Glutamatergic neuron (in vitro differentiated cells): Measurements from ENCODE around the gene TH. TPM values are rescaled to one million over a fixed set of nuclear protein-coding genes. Genes with fewer than 3 reads are reported as not detected.

Experiments used
- DNase-seq: peaks from one replicate; pipeline ENCODE4 v3.0.0; 2022
- H3K27ac Mint-ChIP-seq: one replicate; pipeline ENCODE4 v1.8.0; 2020; ENCODE audit warnings: mild to moderate bottlenecking, mixed read lengths, inconsistent platforms; ENCODE audit not compliant: unreplicated experiment
- H3K27me3 Mint-ChIP-seq: one replicate; pipeline ENCODE4 v1.8.0; 2020; ENCODE audit warnings: mild to moderate bottlenecking, moderate library complexity, mixed read lengths, inconsistent platforms; ENCODE audit not compliant: unreplicated experiment
- H3K36me3 Mint-ChIP-seq: one replicate; pipeline ENCODE4 v1.8.0; 2020; ENCODE audit warnings: mild to moderate bottlenecking, mixed read lengths, inconsistent platforms; ENCODE audit not compliant: unreplicated experiment
- H3K4me1 Mint-ChIP-seq: one replicate; pipeline ENCODE4 v1.8.0; 2020; ENCODE audit warnings: mild to moderate bottlenecking, low read depth, mixed read lengths, inconsistent platforms; ENCODE audit not compliant: unreplicated experiment
- H3K4me3 Mint-ChIP-seq: one replicate; pipeline ENCODE4 v1.8.0; 2020; ENCODE audit warnings: mild to moderate bottlenecking, mixed read lengths, inconsistent platforms; ENCODE audit not compliant: unreplicated experiment
- H3K9me3 Mint-ChIP-seq: one replicate; pipeline ENCODE4 v1.8.0; 2020; ENCODE audit warnings: mild to moderate bottlenecking, moderate library complexity, mixed read lengths, inconsistent platforms; ENCODE audit not compliant: unreplicated experiment
- total RNA-seq: library from RNA; stranded (reverse); fragmentation: NEBNext Ultra II Directional; extraction: Animal tissue kit (Norgen Biotek cat#: 25700); gene quantifications from one replicate; pipeline ENCODE4 v1.2.1, GENCODE V29; 2021; ENCODE audit not compliant: unreplicated experiment
- TF ChIP-seq, protein P1 (sequence below): fragments of 200-600 bp; sonication (generic); IDR thresholded peaks from one replicate; pipeline ENCODE4 v1.5.0; 2021; ENCODE audit not compliant: partially characterized antibody, unreplicated experiment

TH gene
- total RNA-seq, 1 donor from 2014 or later: not detected

DNA sequence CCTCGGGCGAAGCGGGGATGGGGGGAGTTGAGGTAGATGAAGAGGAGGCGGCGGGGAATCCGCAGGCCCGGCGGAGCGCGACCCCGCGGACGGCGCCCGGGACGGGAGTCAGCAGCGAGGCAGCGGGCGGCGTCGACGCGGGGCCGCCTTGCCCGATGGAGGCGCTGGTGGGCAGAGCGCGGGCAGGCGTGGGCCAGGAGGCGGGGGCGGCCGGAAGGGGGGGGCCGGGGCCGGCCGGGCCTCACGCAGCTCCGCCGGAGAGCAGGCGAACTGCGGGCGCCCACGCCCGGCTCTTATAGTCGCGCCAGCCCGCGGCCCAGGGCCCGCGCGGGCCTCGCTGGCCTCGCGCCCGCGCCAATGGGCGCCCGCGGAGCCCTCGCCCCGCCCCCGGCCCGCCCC is 32.5 kb downstream of the TH start, which contains the start of gene IGF2:
IGF2 (minus strand) TSS at position 267 of the 399 bp plus-strand sequence. CDS start 3,866 bp downstream, outside the sequence.
- H3K9me3 Mint-ChIP-seq: peaks cover 6% of the 10 kb centered on the region
- no peak within 1 kb of the TSS for H3K27ac Mint-ChIP-seq
- no peaks in the 10 kb centered on the region for H3K4me1 Mint-ChIP-seq
- TF ChIP-seq, protein P1, sequence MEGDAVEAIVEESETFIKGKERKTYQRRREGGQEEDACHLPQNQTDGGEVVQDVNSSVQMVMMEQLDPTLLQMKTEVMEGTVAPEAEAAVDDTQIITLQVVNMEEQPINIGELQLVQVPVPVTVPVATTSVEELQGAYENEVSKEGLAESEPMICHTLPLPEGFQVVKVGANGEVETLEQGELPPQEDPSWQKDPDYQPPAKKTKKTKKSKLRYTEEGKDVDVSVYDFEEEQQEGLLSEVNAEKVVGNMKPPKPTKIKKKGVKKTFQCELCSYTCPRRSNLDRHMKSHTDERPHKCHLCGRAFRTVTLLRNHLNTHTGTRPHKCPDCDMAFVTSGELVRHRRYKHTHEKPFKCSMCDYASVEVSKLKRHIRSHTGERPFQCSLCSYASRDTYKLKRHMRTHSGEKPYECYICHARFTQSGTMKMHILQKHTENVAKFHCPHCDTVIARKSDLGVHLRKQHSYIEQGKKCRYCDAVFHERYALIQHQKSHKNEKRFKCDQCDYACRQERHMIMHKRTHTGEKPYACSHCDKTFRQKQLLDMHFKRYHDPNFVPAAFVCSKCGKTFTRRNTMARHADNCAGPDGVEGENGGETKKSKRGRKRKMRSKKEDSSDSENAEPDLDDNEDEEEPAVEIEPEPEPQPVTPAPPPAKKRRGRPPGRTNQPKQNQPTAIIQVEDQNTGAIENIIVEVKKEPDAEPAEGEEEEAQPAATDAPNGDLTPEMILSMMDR: no peak
- H3K27me3 Mint-ChIP-seq: peaks cover 28% of the 10 kb centered on the region
- no peaks in the 10 kb centered on the region for H3K36me3 Mint-ChIP-seq
- peak; percentile 43 for DNase-seq
- peak within 1 kb of the TSS; percentile 65 for H3K4me3 Mint-ChIP-seq

DNA sequence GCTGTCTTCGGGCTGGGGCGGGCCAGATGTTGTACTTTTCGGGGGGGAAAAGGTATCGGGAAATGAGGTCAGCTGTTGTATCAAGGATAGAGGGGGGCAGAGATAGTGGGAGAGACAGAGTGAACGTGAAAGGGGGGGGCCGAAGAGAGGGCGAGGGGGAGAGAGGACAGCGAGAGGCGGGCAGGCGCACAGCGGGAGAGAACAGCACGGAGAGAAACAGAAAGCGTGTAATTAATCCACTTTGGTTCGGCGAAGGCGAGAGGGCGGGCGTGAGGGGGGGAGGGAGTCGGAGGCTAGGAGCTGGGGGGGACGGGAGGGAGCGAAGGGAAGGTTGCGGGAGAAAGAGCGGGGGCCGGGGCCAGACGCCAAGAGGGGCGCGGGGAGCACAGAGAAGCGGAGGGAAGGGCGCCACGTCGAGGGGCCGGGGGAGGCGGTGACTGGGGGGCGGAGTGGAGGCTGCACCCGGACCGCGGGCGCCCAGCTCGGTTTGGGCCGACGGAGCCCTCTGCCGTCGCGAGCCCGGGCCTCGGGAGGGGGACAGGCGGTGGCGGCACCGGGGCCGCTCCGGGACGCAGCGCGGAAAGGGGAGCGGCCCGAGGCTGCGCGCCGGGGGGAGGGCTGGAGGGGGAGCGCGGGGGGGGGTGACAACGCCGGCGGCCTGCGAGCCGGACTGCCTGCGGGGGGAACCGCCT is 33.0 kb downstream of the TH start:
- H3K27ac Mint-ChIP-seq: no peak overlapping the region
- H3K4me1 Mint-ChIP-seq: no peaks in the 10 kb centered on the region
- H3K36me3 Mint-ChIP-seq: no peaks in the 10 kb centered on the region
- peaks cover 6% of the 10 kb centered on the region for H3K9me3 Mint-ChIP-seq
- H3K4me3 Mint-ChIP-seq: peak overlapping the region; percentile 65
- DNase-seq: peak; percentile 50
- TF ChIP-seq, protein P1: no peak
- H3K27me3 Mint-ChIP-seq: peaks cover 27% of the 10 kb centered on the region

DNA sequence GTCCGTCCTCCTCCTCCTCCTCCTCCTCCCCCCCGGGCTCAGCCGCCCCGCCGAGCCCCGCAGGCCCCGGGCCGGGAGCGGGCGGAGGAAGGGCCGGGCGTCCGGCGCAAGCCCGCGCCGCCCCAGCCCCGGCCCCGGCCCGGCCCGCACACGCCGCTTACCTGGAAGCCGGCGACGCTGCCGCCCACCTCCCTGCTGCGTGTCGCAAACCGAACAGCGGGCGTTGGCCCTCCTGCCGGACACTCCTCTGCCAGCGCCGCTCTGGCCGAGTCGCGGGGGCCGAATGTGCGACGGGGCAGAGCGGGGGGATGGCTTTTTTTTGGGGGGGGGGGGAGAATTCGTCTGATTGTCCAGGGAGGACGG is 33.6 kb downstream of the TH start:
- peak; percentile 38 for DNase-seq
- H3K9me3 Mint-ChIP-seq: peaks cover 6% of the 10 kb centered on the region
- no peak overlapping the region for H3K27ac Mint-ChIP-seq
- TF ChIP-seq, protein P1: no peak
- no peaks in the 10 kb centered on the region for H3K36me3 Mint-ChIP-seq
- peaks cover 25% of the 10 kb centered on the region for H3K27me3 Mint-ChIP-seq
- no peaks in the 10 kb centered on the region for H3K4me1 Mint-ChIP-seq
- H3K4me3 Mint-ChIP-seq: no peak overlapping the region

DNA sequence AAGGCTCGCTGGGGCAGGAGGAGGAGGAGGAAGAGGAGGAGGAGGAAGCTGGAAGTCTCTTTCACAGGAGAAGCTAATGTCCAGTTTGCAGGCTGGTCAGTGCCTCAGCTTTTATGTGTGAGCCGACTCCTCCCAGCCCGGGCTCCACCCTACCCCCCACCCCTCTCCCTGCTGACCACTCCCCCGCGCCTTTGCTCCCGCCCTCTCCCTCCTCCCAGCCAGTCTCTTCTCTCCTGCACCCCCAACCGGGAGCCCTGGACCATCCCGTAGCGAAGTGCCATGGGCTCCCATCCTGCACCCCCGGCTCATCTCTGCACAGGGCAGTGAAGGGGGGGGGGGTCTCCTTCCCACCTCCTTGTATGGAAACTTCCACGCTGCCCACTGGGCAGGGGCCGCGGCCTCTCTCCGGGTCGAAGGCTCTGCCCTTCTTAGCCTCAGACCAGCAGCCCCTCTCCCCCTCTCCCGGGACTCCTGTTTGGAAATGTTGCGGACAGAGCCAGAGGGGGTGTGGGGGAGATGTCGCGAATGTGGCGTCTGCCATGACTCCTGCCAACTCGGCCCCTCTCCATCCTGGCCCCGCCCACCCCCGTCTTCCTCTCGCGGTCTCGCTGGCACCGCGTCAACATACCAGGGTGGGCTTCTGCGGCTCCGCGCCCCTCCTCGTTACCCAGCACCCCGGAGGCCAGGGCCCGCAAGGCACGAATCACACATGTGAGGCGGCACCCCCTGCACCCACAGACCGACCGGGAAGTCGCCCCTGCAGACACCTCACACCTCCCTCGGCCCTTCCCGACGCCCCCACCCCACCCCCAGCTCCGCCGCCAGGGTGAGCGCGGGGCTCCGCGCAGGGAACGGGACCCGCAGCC is 34.2 kb downstream of the TH start:
- H3K4me3 Mint-ChIP-seq: peak overlapping the region; percentile 38
- H3K4me1 Mint-ChIP-seq: no peaks in the 10 kb centered on the region
- no peak overlapping the region for H3K27ac Mint-ChIP-seq
- DNase-seq: peak; percentile 75
- TF ChIP-seq, protein P1: no peak
- H3K27me3 Mint-ChIP-seq: peaks cover 24% of the 10 kb centered on the region
- H3K36me3 Mint-ChIP-seq: no peaks in the 10 kb centered on the region
- H3K9me3 Mint-ChIP-seq: peaks cover 6% of the 10 kb centered on the region

DNA sequence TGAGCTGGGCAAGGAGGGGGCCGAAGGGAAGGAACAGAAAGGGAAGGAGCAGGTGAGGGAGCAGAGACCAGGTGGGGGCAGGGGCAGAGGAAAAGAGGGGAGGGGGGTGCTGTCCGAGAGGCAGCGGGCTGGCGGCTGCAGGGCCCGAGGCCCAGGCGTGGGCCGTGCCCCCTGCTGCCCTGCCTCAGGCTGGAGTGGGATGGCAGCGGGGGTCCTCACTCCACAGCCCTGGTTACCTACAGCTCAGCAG is 34.7 kb downstream of the TH start:
- H3K27ac Mint-ChIP-seq: no peak overlapping the region
- peaks cover 3% of the 10 kb centered on the region for H3K4me1 Mint-ChIP-seq
- peaks cover 1% of the 10 kb centered on the region for H3K36me3 Mint-ChIP-seq
- H3K4me3 Mint-ChIP-seq: peak overlapping the region; percentile 7
- H3K9me3 Mint-ChIP-seq: peaks cover 7% of the 10 kb centered on the region
- TF ChIP-seq, protein P1: no peak
- peaks cover 18% of the 10 kb centered on the region for H3K27me3 Mint-ChIP-seq
- DNase-seq: no peak
